Ramos (cell line): Measurements from ENCODE around the gene SLC40A1.

Experiments
- in situ Hi-C: fragments of 300-500 bp; cut with MboI; formaldehyde crosslinking; loops from one replicate; pipeline ENCODE4 v1.14.3; 2022; ENCODE audit warnings: low sequenced_read_pairs; ENCODE audit not compliant: unreplicated experiment

The SLC40A1 gene

DNA sequence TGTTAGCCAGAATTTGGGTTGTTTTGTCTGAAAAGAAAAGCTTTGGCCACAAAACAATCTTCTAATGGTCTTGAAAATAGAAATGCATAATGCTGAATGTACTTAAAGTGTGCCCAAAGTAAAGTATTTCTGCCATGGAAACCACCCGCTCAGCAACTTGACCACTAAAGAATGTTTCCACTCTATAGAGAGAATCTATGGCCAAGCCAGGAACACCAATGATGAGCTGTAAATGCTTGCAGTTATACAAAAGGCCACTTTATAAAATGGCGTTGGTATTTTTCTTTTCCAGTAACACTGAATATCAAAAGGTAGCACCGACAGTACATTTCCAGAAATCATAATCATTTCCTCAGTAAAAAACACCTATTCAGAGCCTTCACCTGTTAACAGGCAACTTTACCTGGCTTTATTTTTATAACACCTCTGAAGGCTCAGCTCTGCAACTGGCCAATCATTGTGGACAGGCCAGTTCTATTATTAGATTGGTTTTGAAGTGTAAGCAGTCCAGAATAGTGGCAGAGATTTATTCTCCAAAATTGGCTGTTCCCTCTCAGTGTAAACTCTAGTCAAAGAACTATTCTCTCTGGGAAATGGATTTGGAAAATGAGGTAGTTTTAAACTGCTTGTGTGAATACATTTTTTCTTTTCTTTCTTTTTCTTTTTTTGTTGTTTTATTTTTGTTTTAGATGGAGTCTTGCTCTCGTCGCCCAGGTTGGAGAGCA lies 36.1 kb downstream of the SLC40A1 start:
- in situ Hi-C loops = no loop called here

DNA sequence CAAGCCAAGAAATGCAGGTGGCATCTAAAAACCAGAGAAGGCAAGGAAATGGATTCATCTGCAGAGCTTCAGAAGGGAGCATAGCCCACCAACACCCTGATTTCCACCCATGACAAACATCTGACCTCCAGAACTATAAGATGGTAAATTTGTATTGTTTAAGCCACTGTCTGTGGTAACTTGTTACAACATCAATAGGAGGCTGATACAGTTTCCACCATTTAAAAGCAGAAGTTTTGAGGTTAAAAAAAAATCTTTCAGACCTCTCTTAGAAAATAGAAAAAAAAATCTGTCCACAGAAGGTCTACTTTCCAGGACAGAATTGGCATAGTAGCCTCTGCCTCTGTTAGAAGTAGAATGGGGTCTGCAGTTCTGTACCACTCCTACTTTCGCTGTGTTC lies 37.2 kb downstream of the SLC40A1 start:
- in situ Hi-C loops = no loop called here

DNA sequence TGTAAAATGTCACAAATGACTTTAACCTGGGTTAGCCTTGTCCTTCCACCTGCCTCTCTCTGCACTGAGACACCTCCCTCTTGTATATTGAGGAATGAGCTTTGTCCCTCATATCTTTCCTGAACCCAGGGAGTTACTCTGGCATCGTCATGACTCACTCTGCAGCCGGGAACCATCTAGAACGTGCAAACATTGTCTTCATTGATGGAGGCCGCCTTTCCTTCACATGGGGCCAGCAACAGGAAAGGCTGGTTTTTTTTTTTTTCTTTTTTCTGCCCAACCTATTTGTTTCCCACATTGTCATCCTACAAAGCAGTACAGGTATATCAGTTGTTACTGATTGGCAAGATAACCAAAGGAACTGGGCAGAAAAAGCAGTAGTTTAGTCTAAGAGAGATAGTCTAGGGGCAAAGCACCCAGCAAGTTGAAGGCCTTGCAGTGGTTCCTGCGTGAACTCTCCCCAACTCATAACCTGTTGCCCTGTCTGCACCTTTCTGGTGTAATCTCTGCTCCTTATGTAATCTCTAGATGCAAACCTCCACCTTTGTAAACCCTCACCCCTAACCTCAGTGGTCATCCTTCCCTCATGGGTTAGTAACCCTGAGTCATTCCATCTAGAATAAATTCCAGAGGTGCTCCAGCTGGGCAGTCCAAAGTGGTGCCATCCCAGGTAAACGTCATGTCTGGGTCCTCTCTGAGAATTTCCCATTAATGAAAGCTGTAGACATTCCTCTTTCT lies 38.3 kb downstream of the SLC40A1 start:
- in situ Hi-C loops = no loop called here

DNA sequence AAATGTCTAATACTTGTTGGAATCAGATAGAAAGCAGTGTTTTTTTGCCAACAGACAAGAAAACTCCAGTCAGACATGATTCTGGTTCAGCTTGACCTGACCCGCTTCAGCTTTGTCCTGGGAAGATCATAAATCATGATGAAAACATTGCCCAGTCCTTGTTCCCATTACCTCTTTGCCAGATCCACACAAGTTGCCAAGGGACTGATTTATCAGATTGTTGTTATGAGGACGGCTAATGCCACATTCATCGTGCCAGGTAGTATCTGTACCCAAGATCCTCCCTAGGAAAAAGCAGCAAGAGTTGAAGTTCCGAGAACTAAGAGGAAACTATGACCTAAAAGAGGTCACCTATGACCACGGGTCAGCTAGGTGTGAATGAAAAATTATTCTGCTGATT lies 39.0 kb downstream of the SLC40A1 start:
- in situ Hi-C loops = no loop called here

DNA sequence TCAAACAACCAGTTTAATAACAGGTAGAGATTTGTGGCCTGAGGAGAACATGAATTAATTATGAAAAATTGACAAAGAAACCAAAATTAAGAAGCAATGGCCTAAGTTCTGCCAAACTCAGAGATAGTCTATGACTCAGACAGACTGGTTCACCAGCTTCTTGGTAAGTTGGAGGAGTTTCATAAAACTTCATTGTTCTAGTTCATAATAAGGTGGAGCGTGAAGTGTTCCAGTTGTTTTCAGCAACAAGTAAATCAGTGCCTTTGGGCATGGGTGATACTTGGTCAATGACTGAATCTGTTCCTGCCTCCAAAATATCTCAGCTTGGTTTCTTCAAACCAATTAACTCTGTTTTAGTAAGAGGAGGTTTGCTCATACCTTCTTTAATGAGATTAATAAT lies 40.0 kb downstream of the SLC40A1 start:
- in situ Hi-C loops = no loop called here

DNA sequence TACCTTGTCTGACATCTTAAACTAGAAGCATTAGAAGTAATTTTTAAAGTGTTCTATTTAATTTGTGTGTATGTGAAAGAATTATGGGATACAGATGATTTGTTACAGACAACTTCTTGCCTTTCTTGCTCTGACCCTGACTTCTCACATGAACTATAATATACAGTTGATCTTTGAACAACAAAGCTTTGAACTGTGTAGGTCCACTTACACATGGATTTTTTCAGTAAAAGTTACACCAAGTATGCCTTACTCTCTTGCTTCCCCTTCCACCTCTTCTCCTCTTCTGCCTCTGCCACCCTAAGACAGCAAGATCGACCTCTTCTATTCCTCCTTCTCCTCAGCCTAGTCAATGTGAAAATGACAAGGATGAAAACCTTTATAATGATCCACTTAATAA lies 42.2 kb downstream of the SLC40A1 start:
- in situ Hi-C loops = no loop called here

DNA sequence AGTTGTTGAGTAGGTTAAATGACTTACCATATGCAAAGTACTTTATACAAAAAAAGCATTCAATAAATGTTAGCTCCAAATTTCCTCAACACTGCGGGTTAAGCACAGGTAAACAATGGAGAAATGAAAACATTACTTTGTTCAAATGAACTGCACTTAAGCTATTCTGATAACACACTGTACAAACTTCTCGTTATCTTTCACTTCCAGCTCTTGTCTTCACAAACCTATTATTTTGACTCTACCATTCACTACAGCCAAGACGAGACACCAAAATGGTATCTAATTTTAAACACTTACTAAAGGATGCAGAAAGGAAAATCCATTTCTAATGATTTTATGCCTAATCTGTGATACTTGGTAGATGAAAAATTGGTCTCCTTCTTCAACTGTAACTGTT lies 43.8 kb downstream of the SLC40A1 start:
- in situ Hi-C loops = no loop called here

DNA sequence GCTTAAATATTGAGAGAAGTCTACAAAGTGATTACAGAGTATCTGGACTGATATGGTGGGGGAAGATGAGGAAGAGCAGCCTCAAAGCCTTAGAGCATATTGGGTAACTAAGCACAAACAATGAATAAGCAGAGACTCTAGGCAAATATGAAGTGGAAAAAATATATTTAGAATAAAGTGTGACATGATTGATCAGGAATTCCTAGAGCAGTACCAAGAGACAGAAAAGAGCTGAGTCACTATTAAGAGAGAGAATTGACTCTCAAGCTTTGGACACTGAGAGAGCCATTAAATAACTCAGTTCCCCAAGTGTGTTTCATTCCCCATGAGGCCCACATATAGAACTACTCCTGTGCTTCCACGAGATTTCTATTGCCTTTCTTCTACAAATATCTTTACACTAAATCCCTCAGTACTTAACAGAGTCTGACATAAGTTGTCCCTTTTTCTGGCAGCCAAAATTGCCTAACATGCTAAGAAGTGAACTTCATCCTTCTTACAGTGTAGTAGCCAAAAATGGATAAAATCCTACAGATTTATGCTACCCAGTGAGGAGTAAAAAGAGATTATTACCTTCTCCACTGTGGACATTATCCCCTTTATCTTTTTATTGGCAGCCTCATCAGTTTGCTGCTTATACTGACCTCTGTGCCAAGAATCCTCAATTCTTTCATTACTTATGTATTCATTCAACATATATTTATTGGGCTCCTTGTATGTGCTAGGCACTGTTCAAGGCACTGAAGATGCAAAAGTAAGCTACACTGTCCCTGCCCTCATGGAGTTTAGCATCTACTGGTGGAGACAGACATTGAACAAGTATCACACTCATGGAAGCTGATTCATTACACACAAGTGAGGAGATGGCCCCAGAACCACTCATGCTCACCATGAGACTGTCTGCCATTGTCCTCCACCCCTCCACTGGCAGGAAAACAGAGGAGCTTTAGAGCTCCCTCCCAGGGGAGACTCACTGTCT lies 45.4 kb downstream of the SLC40A1 start:
- in situ Hi-C loops = no loop called here

DNA sequence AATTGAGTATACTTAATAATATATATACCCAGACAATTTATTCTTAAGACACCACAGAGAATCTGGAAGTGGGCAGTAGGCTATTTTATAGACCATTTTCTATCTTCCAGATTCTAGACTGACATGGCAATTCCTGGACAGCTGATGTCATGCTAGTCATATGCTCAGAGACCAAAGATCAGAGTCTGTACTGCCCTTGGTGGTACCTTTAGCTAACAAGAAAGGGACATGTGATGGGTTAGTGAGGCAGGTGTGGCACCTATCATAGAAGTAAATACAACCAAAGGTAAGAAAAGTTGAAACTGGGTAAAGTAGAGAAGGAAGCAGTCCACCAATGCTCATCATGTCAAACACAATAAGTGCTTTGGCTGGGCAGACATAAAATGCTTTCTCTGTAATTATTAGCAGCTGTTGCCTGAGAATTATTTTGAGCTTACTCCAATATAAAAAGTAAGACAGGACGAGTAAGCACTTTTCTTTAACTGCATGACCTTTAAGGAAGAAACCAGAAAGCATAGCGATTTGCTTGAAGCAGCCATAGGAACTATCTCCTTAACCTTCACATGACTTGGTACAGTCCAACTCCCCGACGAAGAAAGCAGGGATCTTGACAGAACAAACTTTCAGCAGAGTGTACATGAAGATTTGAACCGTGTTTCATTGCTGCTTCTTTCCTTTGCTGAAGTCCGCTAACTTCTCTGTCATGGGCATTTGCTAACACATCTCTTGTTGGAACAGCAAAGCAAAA lies 47.1 kb downstream of the SLC40A1 start:
- in situ Hi-C loops = no loop called here

DNA sequence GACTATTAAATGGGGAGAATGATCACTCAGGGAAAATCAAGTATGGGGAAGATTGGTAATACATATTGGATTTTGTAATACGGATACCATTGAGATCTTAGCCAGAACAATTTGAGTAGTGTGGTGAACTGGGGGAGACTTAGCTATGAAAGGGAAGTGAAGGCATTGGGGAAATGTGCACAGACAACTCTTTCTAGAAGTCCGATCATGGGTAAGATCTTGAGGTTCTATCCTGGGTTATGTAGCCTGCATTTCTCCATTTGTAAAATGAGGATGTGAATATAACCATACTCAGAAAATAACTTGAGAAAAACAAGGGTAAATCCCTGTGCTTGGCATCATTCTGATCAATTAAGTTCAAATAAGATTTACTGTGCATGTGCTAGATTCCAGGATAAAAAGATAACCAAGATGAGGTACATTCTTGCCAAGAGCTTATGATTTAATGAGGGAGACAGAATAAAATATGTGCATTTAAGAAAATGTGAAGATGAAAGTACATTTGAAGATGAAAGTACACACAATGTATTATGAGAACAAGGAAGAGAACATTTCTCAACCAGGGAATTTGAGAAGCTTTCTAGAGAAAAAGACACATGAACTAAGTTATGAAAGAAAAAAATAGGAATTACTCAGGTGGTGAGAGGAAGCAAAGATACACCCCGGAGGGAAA lies 49.5 kb downstream of the SLC40A1 start:
- in situ Hi-C loops = no loop called here

DNA sequence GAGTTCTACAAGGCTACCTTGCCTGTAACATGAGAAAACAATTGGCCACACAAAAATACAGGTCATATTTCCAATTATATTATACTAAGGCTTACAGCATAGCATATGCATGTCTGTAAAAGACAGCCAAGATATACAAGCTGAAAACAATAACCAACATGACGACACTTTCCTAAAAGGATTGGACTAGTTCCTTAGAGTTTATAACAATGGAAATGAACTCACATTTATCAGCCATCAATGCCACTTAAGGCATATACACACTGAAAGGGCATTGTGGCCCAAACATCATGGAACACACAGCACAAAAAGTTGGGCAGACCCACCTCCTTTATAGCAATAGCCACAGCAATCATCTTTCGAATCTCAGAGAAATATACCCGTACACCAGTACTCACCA lies 52.0 kb downstream of the SLC40A1 start:
- in situ Hi-C loops = no loop called here

DNA sequence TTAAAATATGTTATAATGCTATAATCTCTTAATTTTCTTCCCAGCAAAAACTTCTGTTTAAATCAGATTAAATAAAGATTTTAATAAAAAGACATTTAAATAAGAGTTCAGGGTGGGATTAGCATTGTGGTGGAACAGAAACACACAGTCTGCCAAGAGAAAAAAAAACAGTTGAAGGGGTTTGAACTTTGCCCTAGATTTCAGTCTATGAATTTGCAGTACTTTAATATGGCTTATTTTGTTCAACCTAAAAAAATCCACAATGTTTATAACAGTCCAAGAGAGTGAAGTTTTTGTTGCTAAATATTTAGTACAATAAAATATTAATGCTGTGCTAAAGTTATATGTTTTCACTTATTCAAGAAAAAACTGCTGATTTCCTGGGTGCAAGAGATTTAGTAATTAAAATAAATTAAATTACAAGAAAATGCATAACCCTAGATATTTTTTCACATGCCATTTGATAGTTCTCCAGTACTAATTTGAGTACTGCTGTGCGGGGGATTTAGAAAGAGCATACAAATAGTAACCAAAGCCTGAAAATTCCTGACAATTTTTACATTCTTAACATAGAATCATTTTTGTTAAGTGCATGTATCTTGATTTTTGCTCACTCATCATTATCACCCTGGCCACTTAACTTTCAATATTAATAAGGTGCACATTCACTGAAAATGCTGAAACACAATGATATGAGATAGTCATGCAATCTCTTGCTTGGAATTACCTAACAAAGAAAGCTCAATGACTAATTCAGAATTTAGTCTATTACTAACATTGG lies 52.6 kb downstream of the SLC40A1 start:
- in situ Hi-C loops = no loop called here

DNA sequence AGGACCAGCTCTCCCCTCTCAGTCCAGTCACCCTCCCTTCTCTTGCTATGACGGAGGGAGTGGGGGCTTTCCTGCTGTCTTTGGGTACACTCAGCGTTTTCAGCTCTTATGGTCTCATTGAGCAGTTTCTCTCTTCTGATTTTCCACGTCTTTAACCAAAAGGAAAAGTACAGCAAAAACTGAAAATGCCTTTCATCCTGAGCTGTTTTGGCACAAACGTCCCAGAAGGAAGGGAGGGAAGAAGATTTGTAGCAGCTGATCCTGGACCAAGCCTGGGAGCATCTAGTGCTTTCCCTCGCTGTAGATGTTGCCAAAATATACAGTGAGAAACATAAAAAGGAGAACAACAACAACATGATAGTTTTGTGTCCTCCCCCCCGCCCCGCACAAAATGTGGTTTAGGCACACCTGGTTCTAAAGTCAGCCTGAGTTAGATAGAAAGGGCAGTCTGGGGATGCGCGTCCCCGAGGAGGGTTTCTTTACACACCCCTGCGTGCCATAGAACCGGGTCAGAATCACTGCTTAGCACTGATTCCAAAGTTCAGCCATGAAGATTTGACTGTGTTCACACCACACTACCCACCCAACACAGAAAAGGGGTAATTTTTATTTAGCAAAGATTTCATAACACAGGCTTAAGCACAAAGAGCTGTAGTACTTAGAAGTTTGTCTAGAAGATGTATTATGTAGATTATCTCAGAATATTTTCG lies 53.4 kb downstream of the SLC40A1 start:
- in situ Hi-C loops = no loop called here

DNA sequence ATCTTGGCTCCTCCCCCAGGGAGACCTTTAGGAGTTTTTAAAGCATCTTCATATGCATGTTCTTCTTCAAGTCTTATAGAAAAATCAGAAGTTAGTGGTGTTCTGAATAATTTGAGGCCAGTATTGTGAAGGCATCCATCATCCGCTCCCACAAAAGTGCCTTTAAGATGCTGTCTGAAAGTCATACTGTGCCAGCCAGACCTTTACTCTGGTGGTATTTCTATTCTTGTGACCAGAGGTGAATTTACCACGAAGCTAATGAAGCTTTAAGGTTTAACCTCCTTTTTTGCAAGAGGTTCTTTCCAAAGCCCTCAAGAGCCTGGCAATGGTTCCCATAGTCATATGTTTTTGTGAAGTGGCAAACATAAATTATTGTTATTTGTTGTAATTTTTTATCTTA lies 54.3 kb downstream of the SLC40A1 start:
- in situ Hi-C loops = no loop called here

DNA sequence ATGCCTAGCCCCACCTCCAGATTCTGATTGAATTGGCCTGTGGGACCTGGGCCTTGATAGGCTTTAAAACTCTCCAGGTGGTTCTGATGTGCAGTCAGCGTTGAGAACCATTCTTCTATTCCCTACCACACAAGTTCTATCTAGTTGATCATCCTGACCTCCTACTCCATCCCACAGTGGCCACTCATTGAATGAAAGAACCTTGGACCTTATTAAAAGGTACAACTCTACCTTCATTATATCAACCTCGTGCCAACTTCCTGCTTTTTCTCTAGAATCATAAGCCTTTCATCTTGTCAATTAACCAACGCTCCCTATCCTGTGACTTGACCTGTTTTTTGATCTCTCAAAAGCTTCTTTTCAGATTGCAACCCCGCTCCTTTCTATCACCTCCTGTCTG lies 55.8 kb downstream of the SLC40A1 start:
- in situ Hi-C loops = no loop called here

DNA sequence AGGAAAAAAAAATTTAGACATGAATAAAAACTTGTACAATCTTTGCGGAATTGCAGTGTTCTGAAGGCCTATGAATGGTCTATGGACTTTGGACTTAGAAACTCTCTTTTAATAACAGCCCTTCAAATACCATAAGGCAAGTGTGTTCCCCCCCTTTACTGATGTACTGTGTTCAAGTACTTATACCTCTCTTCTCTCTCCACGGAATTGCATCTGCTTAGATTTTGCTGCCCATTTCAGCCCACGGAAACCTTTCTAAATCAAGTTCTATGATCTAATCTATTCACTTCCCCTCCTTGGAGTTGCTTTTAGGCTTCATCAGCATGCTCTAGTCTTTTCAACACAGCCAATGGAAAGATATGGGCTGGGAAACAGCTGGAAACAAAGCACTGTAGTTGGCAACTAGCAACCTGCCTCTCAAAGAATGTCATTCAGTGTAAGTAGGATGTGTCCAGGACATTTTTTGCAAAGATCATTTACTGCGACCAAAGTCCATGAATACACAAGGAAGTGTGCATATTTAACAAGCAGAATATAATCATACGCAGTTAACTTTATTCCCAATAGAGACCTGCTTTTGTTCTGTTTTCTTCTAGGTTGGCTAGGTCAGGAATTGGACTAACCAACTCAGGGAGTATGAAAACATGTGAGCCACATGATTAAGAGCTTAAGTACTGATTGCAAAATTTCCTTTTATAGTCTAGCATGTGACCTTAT lies 58.0 kb downstream of the SLC40A1 start:
- in situ Hi-C loops = no loop called here

DNA sequence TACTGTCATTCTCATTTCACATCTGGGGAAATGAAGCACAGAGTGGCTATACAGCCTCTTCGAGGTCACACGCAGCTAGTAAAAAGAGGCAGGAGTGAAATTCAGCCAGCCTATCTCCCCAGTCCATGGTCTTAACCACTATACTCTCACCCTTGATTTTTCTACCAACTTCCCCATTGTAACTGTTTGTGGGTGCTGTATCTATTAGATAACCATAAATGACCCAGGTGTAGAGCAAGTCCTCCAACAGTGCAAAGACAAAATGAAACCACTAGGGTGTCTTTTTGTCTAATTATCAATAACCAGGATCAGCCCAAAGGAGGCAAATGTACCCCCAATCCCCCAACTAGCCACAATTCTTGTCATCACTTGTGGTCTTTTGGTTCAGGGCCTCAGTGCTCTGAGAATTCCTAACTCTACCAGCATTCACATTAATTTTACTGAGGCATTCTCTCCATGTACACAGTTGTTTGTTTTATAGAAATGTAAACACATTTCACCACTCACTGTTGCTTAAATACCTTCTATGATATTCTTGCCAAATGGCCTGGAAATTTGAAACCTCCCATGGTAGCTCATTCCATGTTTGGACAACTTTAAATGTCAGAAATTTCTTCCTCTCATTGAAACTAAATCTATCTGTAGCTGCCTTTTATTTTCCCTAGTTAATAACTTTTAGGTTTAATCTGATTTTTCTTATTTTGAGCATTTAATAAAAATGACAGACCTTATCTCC lies 58.7 kb downstream of the SLC40A1 start:
- in situ Hi-C loops = no loop called here
